ENCODE data around the gene ZMIZ1.

Gene ZMIZ1

GRCh38 chr10:79356104-79356503, 287.3 kb downstream of the ZMIZ1 start:
- DNase-seq (ENCODE audit: low read depth): no peak

- no peak for DNase-seq (ENCODE audit: low read depth)
These were observed 288.4 kb downstream of the ZMIZ1 start for GRCh38 chr10:79357180-79357579.

- DNase-seq (ENCODE audit: low read depth): no peak
These were observed 290.0 kb downstream of the ZMIZ1 start for GRCh38 chr10:79358811-79359210.

- DNase-seq (ENCODE audit: low read depth): no peak
These were observed 291.2 kb downstream of the ZMIZ1 start for GRCh38 chr10:79359816-79360498.

GRCh38 chr10:79360499-79361342, 292.0 kb downstream of the ZMIZ1 start:
- no peak for DNase-seq (ENCODE audit: low read depth)

- DNase-seq (ENCODE audit: low read depth): no peak
These were observed 293.1 kb downstream of the ZMIZ1 start for GRCh38 chr10:79361726-79362397.
